HepG2 (cell line): ENCODE results near the gene ZSCAN21. TPM values are rescaled to one million over a fixed set of nuclear protein-coding genes. Genes with fewer than 3 reads are reported as not detected.

Source experiments
- AHDC1 ChIP-seq: sonication (generic); formaldehyde crosslinking; IDR thresholded peaks from 2 replicates; pipeline ENCODE4 v1.5.1; 2020; ENCODE audit warnings: mild to moderate bottlenecking, missing genetic modification reagents, borderline replicate concordance
- CCAR2 ChIP-seq: fragments of 200-400 bp; formaldehyde crosslinking; optimal IDR thresholded peaks from 2 replicates; pipeline ENCODE3; 2018; ENCODE audit warnings: low read depth, mild to moderate bottlenecking, low read length, moderate library complexity
- CSRNP1 ChIP-seq: sonication (generic); formaldehyde crosslinking; IDR thresholded peaks from 2 replicates; pipeline ENCODE4 v1.8.1; 2023; ENCODE audit warnings: mild to moderate bottlenecking, missing genetic modification reagents
- DNMT3B ChIP-seq: conservative IDR thresholded peaks from 2 replicates; pipeline ENCODE4 v1.6.1; 2016; ENCODE audit warnings: missing biosample characterization, control low read depth
- ETS1 ChIP-seq: sonication (generic); formaldehyde crosslinking; IDR thresholded peaks from 2 replicates; pipeline ENCODE4 v1.4.0; 2020; ENCODE audit warnings: missing genetic modification reagents
- LCORL ChIP-seq, 2 experiments: fragments of 450-650 bp in 1 of 2; sonication (generic) in 1 of 2; formaldehyde crosslinking in 1 of 2; IDR thresholded peaks; 2 replicates each; pipeline versions ENCODE4 v1.5.0 to v1.6.1; 2017 to 2020; ENCODE audit warnings: antibody characterized with exemption in 1 of 2, missing genetic modification reagents in 1 of 2
- LRRFIP1 ChIP-seq: sonication (generic); formaldehyde crosslinking; conservative IDR thresholded peaks from 2 replicates; pipeline ENCODE4 v1.4.0; 2020; ENCODE audit warnings: missing genetic modification reagents
- MXD3 ChIP-seq: IDR thresholded peaks from 2 replicates; pipeline ENCODE4 v1.6.1; 2016; ENCODE audit warnings: mild to moderate bottlenecking, missing biosample characterization, missing genetic modification reagents
- SIX1 ChIP-seq: sonication (generic); formaldehyde crosslinking; IDR thresholded peaks from 2 replicates; pipeline ENCODE4 v1.4.0; 2020; ENCODE audit warnings: missing genetic modification reagents, borderline replicate concordance
- SUZ12 ChIP-seq: fragments of 150-350 bp; IDR thresholded peaks from 2 replicates; pipeline ENCODE4 v1.6.1; 2014; ENCODE audit warnings: low read depth, low read length
- ZBTB39 ChIP-seq: sonication (generic); formaldehyde crosslinking; IDR thresholded peaks from 2 replicates; pipeline ENCODE4 v1.5.0; 2020; ENCODE audit warnings: missing genetic modification reagents
- ZNF691 ChIP-seq: sonication (generic); formaldehyde crosslinking; IDR thresholded peaks from 2 replicates; pipeline ENCODE4 v1.4.0; 2020; ENCODE audit warnings: missing genetic modification reagents, low read depth, mild to moderate bottlenecking, borderline replicate concordance
- ZNF788 ChIP-seq: sonication (generic); formaldehyde crosslinking; IDR thresholded peaks from 2 replicates; pipeline ENCODE4 v1.5.0; 2020; ENCODE audit warnings: mild to moderate bottlenecking, missing genetic modification reagents, borderline replicate concordance
- polyA plus RNA-seq, 8 experiments: library from polyadenylated mRNA; depleted of rRNA in 3 of 8; stranded (reverse) in 7 of 8; unstranded in 1 of 8; fragments of >200 nt; fragmentation: Illumina TruSeq in 4 of 8; extraction: Trizol in 4 of 8; gene quantifications; 2 replicates each; pipeline versions ENCODE4 v1.2.1 to v1.2.3, GENCODE V29; 2011 to 2016; ENCODE audit warnings: low read depth in 4 of 8, missing spikeins in 1 of 8, mixed read lengths in 1 of 8; ENCODE audit not compliant: insufficient read depth in 1 of 8
- total RNA-seq, 5 experiments: library from RNA; depleted of rRNA; stranded (reverse); fragments of >200 nt; fragmentation: Illumina TruSeq; extraction: Trizol; gene quantifications; 2 replicates each; pipeline ENCODE4 v1.2.3, GENCODE V29; 2016; ENCODE audit warnings: low read depth in 1 of 5

ZSCAN21 gene
- total and polyA plus RNA-seq, 2 of the 13 experiments (the other 11 are each of a cell fraction or from before 2014, with no cell fraction given): 7.0 to 10.0 TPM

GRCh38 chr7:100081535-100082102, 32.0 kb downstream of the ZSCAN21 start, which contains the start of gene ZNF3 (continued):
- peak; percentile 82 for TF ChIP-seq CSRNP1
- no peak for TF ChIP-seq SUZ12
- 0 out of 2 replicates have a peak, but pooled peaks have one; percentile 67 for TF ChIP-seq ETS1 (CRISPR knock-in tag)
- no peak for TF ChIP-seq CCAR2
- peak; percentile 78 for TF ChIP-seq MXD3 (CRISPR knock-in tag)
- peak; percentile 44; the same call in 1 of the 2 replicates for TF ChIP-seq SIX1 (CRISPR knock-in tag)
- TF ChIP-seq DNMT3B (CRISPR knock-in tag): no peak
- TF ChIP-seq LRRFIP1 (CRISPR knock-in tag): no peak
- peak; percentile 59; the same call in 1 of the 2 replicates for TF ChIP-seq AHDC1
- peak; percentile 81; the same call in 1 of the 2 replicates for TF ChIP-seq ZNF691 (CRISPR knock-in tag)
- no peak for TF ChIP-seq LCORL (IDR thresholded peaks at IDR 0.05)
- TF ChIP-seq LCORL (CRISPR knock-in tag; IDR thresholded peaks at IDR 0.05): peak; percentile 88
- peak; percentile 95; the same call in 1 of the 2 replicates for TF ChIP-seq ZNF788 (CRISPR knock-in tag)
- TF ChIP-seq ZBTB39: peak; percentile 93
